ENCODE data around the gene UBE2E3. TPM values are rescaled to one million over a fixed set of nuclear protein-coding genes. Genes with fewer than 3 reads are reported as not detected.

UBE2E3 gene
- total and polyA plus RNA-seq, 2 experiments from 2014 or later = 151 to 211 TPM

GRCh38 chr2:181065458-181065857 is 85.1 kb downstream of the UBE2E3 start:
- Histone ChIP-seq H2AFZ (no peak overlapping the region), H3K36me3 (replicated peaks; ENCODE audit: insufficient read depth, low read depth) (no peaks in the 10 kb centered on the region), H3K4me1 (ENCODE audit: insufficient read depth) (peaks cover 2% of the 10 kb centered on the region), H3K79me2 (peaks cover 9% of the 10 kb centered on the region), H3K4me2 (no peak overlapping the region), H4K20me1 (ENCODE audit: insufficient read depth, poor library complexity, severe bottlenecking) (no peaks in the 10 kb centered on the region), H3K27me3 (no peaks in the 10 kb centered on the region), H3K4me3 (no peak overlapping the region), H3K9me2 (replicated peaks; ENCODE audit: insufficient read depth) (no peaks in the 10 kb centered on the region), H3K27ac (no peak overlapping the region), H3K9me3 (ENCODE audit: low read depth) (no peaks in the 10 kb centered on the region)
- TF ChIP-seq EZH2 (IDR thresholded peaks at IDR 0.05; ENCODE audit: borderline replicate concordance) (no peak), EZH2phosphoT487 (IDR thresholded peaks at IDR 0.05; ENCODE audit: low read depth, severe bottlenecking, unreplicated experiment) (no peak), CTCF (IDR thresholded peaks at IDR 0.05; ENCODE audit: poor library complexity) (no peak)
- no peak for DNase-seq (ENCODE audit: low spot score)

GRCh38 chr2:181066333-181066732 is 85.9 kb downstream of the UBE2E3 start:
- H3K27me3 ChIP-seq = no peaks in the 10 kb centered on the region
- no peak overlapping the region for H3K4me3 ChIP-seq
- no peaks in the 10 kb centered on the region for H3K9me2 ChIP-seq (replicated peaks; ENCODE audit: insufficient read depth)
- H3K27ac ChIP-seq = no peak overlapping the region
- H3K36me3 ChIP-seq (replicated peaks; ENCODE audit: insufficient read depth, low read depth) = no peaks in the 10 kb centered on the region
- H4K20me1 ChIP-seq (ENCODE audit: insufficient read depth, poor library complexity, severe bottlenecking) = no peaks in the 10 kb centered on the region
- no peak overlapping the region for H3K4me2 ChIP-seq
- no peak overlapping the region for H2AFZ ChIP-seq
- no peak for DNase-seq (ENCODE audit: low spot score)
- no peaks in the 10 kb centered on the region for H3K9me3 ChIP-seq (ENCODE audit: low read depth)
- peaks cover 5% of the 10 kb centered on the region for H3K4me1 ChIP-seq (ENCODE audit: insufficient read depth)
- H3K79me2 ChIP-seq = peaks cover 9% of the 10 kb centered on the region
- TF ChIP-seq CTCF (IDR thresholded peaks at IDR 0.05; ENCODE audit: poor library complexity) = no peak
- no peak for TF ChIP-seq EZH2phosphoT487 (IDR thresholded peaks at IDR 0.05; ENCODE audit: low read depth, severe bottlenecking, unreplicated experiment)
- no peak for TF ChIP-seq EZH2 (IDR thresholded peaks at IDR 0.05; ENCODE audit: borderline replicate concordance)
- WGBS (ENCODE audit: low lambda C conversion rate, missing lambda C conversion rate) = 77% methylated on average over 1 of the region's 1 CpG

- no peaks in the 10 kb centered on the region for H3K9me3 ChIP-seq (ENCODE audit: low read depth)
- peak overlapping the region; percentile 54 for H3K27ac ChIP-seq
- H3K27me3 ChIP-seq = no peaks in the 10 kb centered on the region
- no peaks in the 10 kb centered on the region for H3K36me3 ChIP-seq (replicated peaks; ENCODE audit: insufficient read depth, low read depth)
- DNase-seq (ENCODE audit: low spot score) = peak; percentile 66
- WGBS (ENCODE audit: low lambda C conversion rate, missing lambda C conversion rate) = 32% methylated on average over 2 of the region's 2 CpGs
- TF ChIP-seq CTCF (IDR thresholded peaks at IDR 0.05; ENCODE audit: poor library complexity) = no peak
- peaks cover 9% of the 10 kb centered on the region for H3K79me2 ChIP-seq
- H2AFZ ChIP-seq = no peak overlapping the region
- no peaks in the 10 kb centered on the region for H4K20me1 ChIP-seq (ENCODE audit: insufficient read depth, poor library complexity, severe bottlenecking)
- no peak overlapping the region for H3K4me3 ChIP-seq
- H3K4me1 ChIP-seq (ENCODE audit: insufficient read depth) = peaks cover 5% of the 10 kb centered on the region
- H3K4me2 ChIP-seq = peak overlapping the region; percentile 64
- H3K9me2 ChIP-seq (replicated peaks; ENCODE audit: insufficient read depth) = no peaks in the 10 kb centered on the region
Measured at GRCh38 chr2:181070119-181070835, 89.9 kb downstream of the UBE2E3 start.

GRCh38 chr2:181070836-181071200 is 90.4 kb downstream of the UBE2E3 start:
- no peaks in the 10 kb centered on the region for H4K20me1 ChIP-seq (ENCODE audit: insufficient read depth, poor library complexity, severe bottlenecking)
- H3K27ac ChIP-seq = no peak overlapping the region
- no peak for DNase-seq (ENCODE audit: low spot score)
- H3K4me2 ChIP-seq = no peak overlapping the region
- no peaks in the 10 kb centered on the region for H3K9me2 ChIP-seq (replicated peaks; ENCODE audit: insufficient read depth)
- WGBS (ENCODE audit: low lambda C conversion rate, missing lambda C conversion rate) = 88% methylated on average over 5 of the region's 5 CpGs
- no peak overlapping the region for H2AFZ ChIP-seq
- H3K79me2 ChIP-seq = peaks cover 9% of the 10 kb centered on the region
- no peaks in the 10 kb centered on the region for H3K36me3 ChIP-seq (replicated peaks; ENCODE audit: insufficient read depth, low read depth)
- no peaks in the 10 kb centered on the region for H3K27me3 ChIP-seq
- peaks cover 5% of the 10 kb centered on the region for H3K4me1 ChIP-seq (ENCODE audit: insufficient read depth)
- no peaks in the 10 kb centered on the region for H3K9me3 ChIP-seq (ENCODE audit: low read depth)
- TF ChIP-seq CTCF (IDR thresholded peaks at IDR 0.05; ENCODE audit: poor library complexity) (no peak), EZH2phosphoT487 (IDR thresholded peaks at IDR 0.05; ENCODE audit: low read depth, severe bottlenecking, unreplicated experiment) (no peak), EZH2 (IDR thresholded peaks at IDR 0.05; ENCODE audit: borderline replicate concordance) (no peak)
- H3K4me3 ChIP-seq = no peak overlapping the region

Measured in hepatocyte (in vitro differentiated cells).